CD14-positive monocyte (primary cell): Measurements from ENCODE around the gene FAM83F. TPM values are rescaled to one million over a fixed set of nuclear protein-coding genes. Genes with fewer than 3 reads are reported as not detected.

Experiments
- DNase-seq, 3 donors: peaks; one replicate each; pipeline ENCODE4 v3.0.0-alpha.2; 2011 to 2022
- H2AFZ ChIP-seq: 2 replicates; pipeline ENCODE4 v1.6.0; 2012; ENCODE audit warnings: mild to moderate bottlenecking, low read depth, low read length, inconsistent platforms; ENCODE audit not compliant: insufficient read depth, poor library complexity, severe bottlenecking
- H3K27ac ChIP-seq, 2 donors: 1 replicate in 1 of 2; 2 replicates in 1 of 2; pipeline ENCODE4 v1.5.1; 2012 to 2013; ENCODE audit warnings: low read length in 2 of 2, control low read depth in 1 of 2, inconsistent platforms in 1 of 2, low read depth in 1 of 2, mild to moderate bottlenecking in 1 of 2
- H3K27me3 ChIP-seq, 2 donors: one replicate each; pipeline versions ENCODE4 v1.6.0 to v1.6.1; 2011 to 2013; ENCODE audit warnings: low read length in 2 of 2; ENCODE audit not compliant: control insufficient read depth in 2 of 2, insufficient read depth in 2 of 2
- H3K36me3 ChIP-seq, 2 donors: replicated peaks in 1 of 2; 1 replicate in 1 of 2; 2 replicates in 1 of 2; pipeline versions ENCODE4 v1.5.1 to v1.6.1; 2012 to 2013; ENCODE audit warnings: low read length in 2 of 2, control low read depth in 1 of 2, inconsistent platforms in 1 of 2, mild to moderate bottlenecking in 1 of 2; ENCODE audit not compliant: insufficient read depth in 2 of 2, control insufficient read depth in 1 of 2
- H3K4me1 ChIP-seq, 2 donors: 1 replicate in 1 of 2; 2 replicates in 1 of 2; pipeline versions ENCODE4 v1.5.1 to v1.6.1; 2012 to 2013; ENCODE audit warnings: low read length in 2 of 2, control low read depth in 1 of 2, inconsistent platforms in 1 of 2, mild to moderate bottlenecking in 1 of 2, moderate library complexity in 1 of 2; ENCODE audit not compliant: insufficient read depth in 2 of 2, control insufficient read depth in 1 of 2
- H3K4me2 ChIP-seq: replicated peaks from 2 replicates; pipeline ENCODE3; 2012; ENCODE audit warnings: low read length, moderate library complexity, mild to moderate bottlenecking; ENCODE audit not compliant: poor library complexity, severe bottlenecking; ENCODE audit errors: extremely low read depth
- H3K4me3 ChIP-seq, 3 experiments: fragments of 200-600 bp in 1 of 3; sonication (generic) in 1 of 3; replicated peaks in 1 of 3; 1 replicate in 2 of 3; 2 replicates in 1 of 3; pipeline ENCODE4 v1.5.1; 2011 to 2013; ENCODE audit warnings: low read length in 3 of 3, mild to moderate bottlenecking in 3 of 3, control low read depth in 2 of 3, low read depth in 2 of 3, inconsistent platforms in 1 of 3, moderate library complexity in 1 of 3
- H3K79me2 ChIP-seq: 2 replicates; pipeline ENCODE4 v1.6.0; 2012; ENCODE audit warnings: mild to moderate bottlenecking, control low read depth, inconsistent platforms, low read length, moderate library complexity; ENCODE audit not compliant: insufficient read depth
- H3K9ac ChIP-seq: 2 replicates; pipeline ENCODE4 v1.6.0; 2017; ENCODE audit warnings: low read length, mild to moderate bottlenecking; ENCODE audit not compliant: insufficient read depth, poor library complexity, severe bottlenecking
- H3K9me3 ChIP-seq, 2 donors: replicated peaks in 1 of 2; 1 replicate in 1 of 2; 2 replicates in 1 of 2; pipeline versions ENCODE4 v1.5.1 to v1.6.1; 2012 to 2013; ENCODE audit warnings: low read length in 2 of 2, control low read depth in 1 of 2; ENCODE audit not compliant: control insufficient read depth in 1 of 2, insufficient read depth in 1 of 2
- H4K20me1 ChIP-seq: 2 replicates; pipeline ENCODE4 v1.6.0; 2012; ENCODE audit warnings: mild to moderate bottlenecking, low read length, control low read depth, moderate library complexity; ENCODE audit not compliant: insufficient read depth
- H3K27ac Mint-ChIP-seq, 7 donors: one replicate each; pipeline ENCODE4 v1.8.0; 2020; ENCODE audit warnings: mild to moderate bottlenecking in 7 of 7, mixed read lengths in 7 of 7, moderate library complexity in 6 of 7, inconsistent platforms in 2 of 7
- H3K27me3 Mint-ChIP-seq, 3 donors: one replicate each; pipeline ENCODE4 v1.8.0; 2021 to 2022; ENCODE audit warnings: low read depth in 3 of 3, mild to moderate bottlenecking in 3 of 3, mixed read lengths in 3 of 3, moderate library complexity in 3 of 3, inconsistent platforms in 1 of 3
- H3K36me3 Mint-ChIP-seq, 2 donors: one replicate each; pipeline ENCODE4 v1.8.0; 2020; ENCODE audit warnings: mixed read lengths in 2 of 2, inconsistent platforms in 1 of 2, mild to moderate bottlenecking in 1 of 2
- H3K4me1 Mint-ChIP-seq: one replicate; pipeline ENCODE4 v1.8.0; 2020; ENCODE audit warnings: mild to moderate bottlenecking, mixed read lengths
- H3K4me3 Mint-ChIP-seq, 2 donors: one replicate each; pipeline ENCODE4 v1.8.0; 2020; ENCODE audit warnings: mild to moderate bottlenecking in 2 of 2, mixed read lengths in 2 of 2, moderate library complexity in 1 of 2
- H3K9me3 Mint-ChIP-seq, 7 donors: one replicate each; pipeline ENCODE4 v1.8.0; 2020 to 2022; ENCODE audit warnings: mixed read lengths in 7 of 7, mild to moderate bottlenecking in 6 of 7, moderate library complexity in 6 of 7, inconsistent platforms in 2 of 7
- CTCF ChIP-seq: fragments of 200-600 bp; IDR thresholded peaks from one replicate; pipeline ENCODE4 v1.8.0; 2022; ENCODE audit warnings: antibody characterized with exemption, mild to moderate bottlenecking
- WGBS: methylation state at CpG from one replicate; pipeline ENCODE4 v1.1.5; 2013; ENCODE audit warnings: missing lambda C conversion rate; ENCODE audit not compliant: insufficient coverage; 5-methylcytosine and 5-hydroxymethylcytosine counted together
- intact Hi-C, 2 donors: fragments of 100-400 bp; cut with micrococcal nuclease; formaldehyde crosslinking; loops; one replicate each; pipeline versions ENCODE4 v1.15.0 to v1.15.1; 2023
- polyA plus RNA-seq, 3 donors: library from polyadenylated mRNA; depleted of rRNA in 1 of 3; unstranded in 2 of 3; stranded (reverse) in 1 of 3; fragments of 300-500 nt in 2 of 3; fragments of >200 nt in 1 of 3; fragmentation: Illumina TruSeq in 2 of 3; gene quantifications; 1 replicate in 2 of 3; 2 replicates in 1 of 3; pipeline ENCODE4 v1.2.3, GENCODE V29; 2012 to 2021

Gene FAM83F
- polyA plus RNA-seq, 3 donors, result 0.01 TPM; not detected in 2

- Mint-ChIP-seq H3K27me3 (peaks cover 0 to 6% (median 2%) of the 10 kb centered on the region in 3 donors), H3K4me1 (peaks cover 43% of the 10 kb centered on the region), H3K27ac (peak overlapping the region; percentile 98 to 100 (median 99)), H3K4me3 (peak overlapping the region; percentile 99), H3K9me3 (peaks cover 0 to 3% (median 0%) of the 10 kb centered on the region in 7 donors), H3K36me3 (no peaks in the 10 kb centered on the region)
- peaks cover 40% of the 10 kb centered on the region for H3K79me2 ChIP-seq
- peak overlapping the region; percentile 76 for H3K4me2 ChIP-seq
- 0% methylated on average over 31 of the region's 34 CpGs for WGBS
- H3K9me3 ChIP-seq, result no peaks in the 10 kb centered on the region
- H3K27me3 ChIP-seq, result no peaks in the 10 kb centered on the region
- H2AFZ ChIP-seq, result peak overlapping the region; percentile 79
- no peak for TF ChIP-seq CTCF
- peak overlapping the region; percentile 59 to 95 (median 88) for H3K4me3 ChIP-seq
- DNase-seq, result peak; percentile 98 to 99 (median 99)
- H3K36me3 ChIP-seq, result no peaks in the 10 kb centered on the region
- H3K4me1 ChIP-seq, result peaks cover 31 to 41% of the 10 kb centered on the region in 2 donors
- peaks cover 38% of the 10 kb centered on the region for H4K20me1 ChIP-seq
- H3K27ac ChIP-seq, result peak overlapping the region; percentile 86 to 99
- intact Hi-C loops, result loop anchor here (2.0 to 10.0 kb wide), 5 partner anchors 133 to 1241 kb away; partner anchors contain the start of genes ADSL (in 2 of the 2), RPS19BP1 (in 2 of the 2), RANGAP1 (in 1 of the 2) and RPL3 (in 1 of the 2)
- peak overlapping the region; percentile 87 for H3K9ac ChIP-seq
Observed at GRCh38 chr22:40044102-40044869, 49.5 kb downstream of the FAM83F start.

DNA sequence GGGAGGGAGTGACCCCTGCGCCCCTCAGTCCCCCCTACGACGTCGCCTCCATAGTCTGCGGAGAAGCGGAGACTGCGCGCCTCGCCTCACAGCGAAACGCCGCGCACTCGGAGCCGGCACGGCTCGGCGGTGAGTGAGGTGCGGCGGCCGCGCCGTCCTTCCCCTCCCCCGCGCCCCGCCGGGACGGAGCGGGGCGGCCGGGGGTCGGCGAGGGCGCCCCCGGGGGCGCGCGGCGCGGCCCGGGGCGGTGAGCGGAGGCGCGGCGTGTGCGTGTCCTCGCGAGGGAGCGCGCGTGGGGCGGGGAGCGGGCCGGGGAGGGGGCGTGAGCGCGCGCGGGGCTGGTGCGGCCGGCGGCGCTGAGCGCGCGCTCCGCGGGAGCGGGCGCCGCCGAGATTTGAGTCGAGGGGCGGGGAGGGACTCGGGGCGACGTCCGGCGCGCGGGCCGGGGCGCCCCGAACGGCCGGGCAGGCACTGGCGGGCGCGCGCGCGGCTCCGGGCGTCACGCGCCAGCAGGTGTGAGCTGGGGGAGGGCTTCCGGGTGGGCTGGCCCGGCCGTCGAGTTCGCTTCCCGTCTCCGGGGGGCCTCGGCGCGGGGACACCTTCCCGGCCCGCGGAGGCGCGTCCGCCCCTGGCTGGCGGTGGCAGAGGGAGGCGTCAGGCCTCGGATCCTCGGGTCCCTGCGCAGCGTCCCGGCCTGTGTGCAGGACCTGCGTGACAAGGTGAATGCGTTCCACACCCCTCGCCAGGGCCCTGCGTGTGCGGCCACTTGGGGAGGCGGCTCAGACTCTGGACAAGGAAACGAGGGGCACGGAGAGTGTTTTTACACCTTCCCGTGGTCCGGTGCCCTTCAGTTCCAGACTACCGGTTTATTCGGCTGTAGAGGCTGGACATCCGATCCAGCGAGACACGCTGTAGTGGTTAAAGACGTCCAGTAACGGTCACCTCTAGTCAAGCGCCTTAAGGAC is 50.4 kb downstream of the FAM83F start:
- Mint-ChIP-seq H3K36me3 (no peaks in the 10 kb centered on the region), H3K9me3 (peaks cover 0 to 3% (median 0%) of the 10 kb centered on the region in 7 donors), H3K27ac (peak overlapping the region; percentile 98 to 100 (median 99)), H3K4me3 (peak overlapping the region; percentile 99), H3K4me1 (peaks cover 51% of the 10 kb centered on the region), H3K27me3 (peaks cover 0 to 4% (median 2%) of the 10 kb centered on the region in 3 donors)
- H3K4me3 ChIP-seq, result peak overlapping the region; percentile 59 to 95 (median 88)
- H4K20me1 ChIP-seq, result peaks cover 47% of the 10 kb centered on the region
- peak overlapping the region; percentile 86 to 99 for H3K27ac ChIP-seq
- H3K9me3 ChIP-seq, result no peaks in the 10 kb centered on the region
- H3K36me3 ChIP-seq, result no peaks in the 10 kb centered on the region
- peak overlapping the region; percentile 69 for H2AFZ ChIP-seq
- H3K79me2 ChIP-seq, result peaks cover 45% of the 10 kb centered on the region
- WGBS, result under 1% methylated on average over 137 of the region's 138 CpGs
- H3K4me2 ChIP-seq, result peak overlapping the region; percentile 76
- H3K9ac ChIP-seq, result peak overlapping the region; percentile 87
- intact Hi-C loops, result loop anchor here (2.0 to 10.0 kb wide), 5 partner anchors 132 to 1240 kb away; partner anchors contain the start of genes ADSL (in 2 of the 2), RPS19BP1 (in 2 of the 2), RANGAP1 (in 1 of the 2) and RPL3 (in 1 of the 2)
- no peaks in the 10 kb centered on the region for H3K27me3 ChIP-seq
- no peak for TF ChIP-seq CTCF
- peak in 2 of 3 donors; percentile 18 to 38 for DNase-seq
- H3K4me1 ChIP-seq, result peaks cover 37 to 44% of the 10 kb centered on the region in 2 donors
